GM23248 (cell line): ENCODE data around the gene MDH2. TPM values are rescaled to one million over a fixed set of nuclear protein-coding genes. Genes with fewer than 3 reads are reported as not detected.
"Not testable (repeated sequence)": the region's sequence is repeated elsewhere in the genome, so short reads cannot be mapped to it uniquely, and the experiment has no call there.

Source experiments
- DNase-seq: peaks from one replicate; pipeline ENCODE4 v3.0.0-alpha.2; 2015
- H2AFZ ChIP-seq: fragments of 200-600 bp; sonication (generic); 2 replicates; pipeline ENCODE4 v1.6.1; 2016; ENCODE audit warnings: antibody characterized with exemption
- H3F3A ChIP-seq: fragments of 200-600 bp; sonication (generic); 2 replicates; pipeline ENCODE4 v1.6.1; 2016; ENCODE audit warnings: mild to moderate bottlenecking, antibody characterized with exemption, mixed run types; ENCODE audit not compliant: insufficient read depth
- H3K27ac ChIP-seq: fragments of 200-600 bp; sonication (generic); 2 replicates; pipeline ENCODE4 v1.5.1; 2016; ENCODE audit warnings: mild to moderate bottlenecking
- H3K27me3 ChIP-seq: fragments of 200-600 bp; sonication (generic); replicated peaks from 2 replicates; pipeline ENCODE4 v1.6.1; 2016; ENCODE audit warnings: mild to moderate bottlenecking; ENCODE audit not compliant: insufficient read depth
- H3K36me3 ChIP-seq: fragments of 200-600 bp; sonication (generic); 2 replicates; pipeline ENCODE4 v1.6.1; 2016; ENCODE audit warnings: low read depth, mild to moderate bottlenecking
- H3K4me1 ChIP-seq: fragments of 200-600 bp; sonication (generic); 2 replicates; pipeline ENCODE4 v1.6.1; 2016; ENCODE audit warnings: mild to moderate bottlenecking; ENCODE audit not compliant: insufficient read depth
- H3K4me2 ChIP-seq: fragments of 200-600 bp; sonication (generic); one replicate; pipeline ENCODE4 v1.6.1; 2016; ENCODE audit warnings: mild to moderate bottlenecking; ENCODE audit not compliant: unreplicated experiment
- H3K4me3 ChIP-seq: fragments of 200-600 bp; sonication (generic); 2 replicates; pipeline ENCODE4 v1.5.1; 2016; ENCODE audit warnings: mild to moderate bottlenecking
- H3K79me2 ChIP-seq: fragments of 200-600 bp; sonication (generic); 2 replicates; pipeline ENCODE4 v1.6.1; 2016; ENCODE audit warnings: mild to moderate bottlenecking; ENCODE audit not compliant: insufficient read depth
- H3K9ac ChIP-seq: fragments of 200-600 bp; sonication (generic); 2 replicates; pipeline ENCODE4 v1.6.1; 2016; ENCODE audit warnings: mild to moderate bottlenecking
- H3K9me2 ChIP-seq: fragments of 200-600 bp; sonication (generic); 2 replicates; pipeline ENCODE4 v1.6.1; 2016; ENCODE audit warnings: mixed run types, mild to moderate bottlenecking, moderate library complexity; ENCODE audit not compliant: insufficient read depth
- H3K9me3 ChIP-seq: fragments of 200-600 bp; sonication (generic); one replicate; pipeline ENCODE4 v1.6.1; 2017; ENCODE audit warnings: low read depth
- H4K20me1 ChIP-seq: fragments of 200-600 bp; sonication (generic); 2 replicates; pipeline ENCODE4 v1.6.0; 2016; ENCODE audit not compliant: insufficient read depth
- EZH2 ChIP-seq: fragments of 200-600 bp; sonication (generic); IDR thresholded peaks from 2 replicates; pipeline ENCODE4 v1.6.1; 2018; ENCODE audit warnings: antibody characterized with exemption, mild to moderate bottlenecking; ENCODE audit not compliant: insufficient read depth, poor library complexity, severe bottlenecking
- EZH2phosphoT487 ChIP-seq: fragments of 200-600 bp; sonication (generic); IDR thresholded peaks from 2 replicates; pipeline ENCODE4 v1.6.1; 2018; ENCODE audit warnings: antibody characterized with exemption, moderate library complexity, mild to moderate bottlenecking, low read depth; ENCODE audit not compliant: insufficient read depth
- WGBS, 2 experiments: methylation state at CpG; one replicate each; pipeline ENCODE4 v1.1.6; 2015 to 2017; ENCODE audit warnings: low lambda C conversion rate in 2 of 2, low coverage in 1 of 2; ENCODE audit errors: missing lambda C conversion rate in 2 of 2; 5-methylcytosine and 5-hydroxymethylcytosine counted together
- in situ Hi-C: fragments of 300-500 bp; cut with MboI; formaldehyde crosslinking; loops from 2 replicates; pipeline ENCODE4 v1.15.0; 2020
- polyA plus RNA-seq: library from polyadenylated mRNA; unstranded; fragments of >200 nt; fragmentation: Nextera tagmentation; extraction: Ambion mirVana; gene quantifications from 2 replicates; pipeline ENCODE4 v1.2.1, GENCODE V29; 2016
- total RNA-seq: library from RNA; depleted of rRNA; stranded (reverse); fragments of >200 nt; shearing (Covaris generic); gene quantifications from 2 replicates; pipeline ENCODE4 v1.2.3, GENCODE V29; 2014

The MDH2 gene
- total and polyA plus RNA-seq, 2 experiments from 2014 or later: 72.4 to 250 TPM

GRCh38 chr7:76074306-76074971 lies 26.5 kb downstream of the MDH2 start:
- no peaks in the 10 kb centered on the region for H4K20me1 ChIP-seq
- H3K9ac ChIP-seq: no peak overlapping the region
- H3K9me2 ChIP-seq: no peaks in the 10 kb centered on the region
- no peaks in the 10 kb centered on the region for H3K27me3 ChIP-seq
- 95 to 96% methylated on average over 33 to 35 of the region's 35 CpGs for WGBS, 2 experiments
- H3K4me2 ChIP-seq: no peak overlapping the region
- no peak for TF ChIP-seq EZH2phosphoT487
- no peak for TF ChIP-seq EZH2
- in situ Hi-C loops: no loop called here
- H3K36me3 ChIP-seq: no peaks in the 10 kb centered on the region
- H3F3A ChIP-seq: peaks cover 11% of the 10 kb centered on the region; the same call in 1 of the 2 replicates
- no peak overlapping the region for H3K27ac ChIP-seq
- peaks cover 2% of the 10 kb centered on the region for H3K4me1 ChIP-seq
- H3K79me2 ChIP-seq: no peaks in the 10 kb centered on the region
- no peak overlapping the region for H3K4me3 ChIP-seq
- no peak overlapping the region for H2AFZ ChIP-seq
- H3K9me3 ChIP-seq: no peaks in the 10 kb centered on the region
- DNase-seq: no peak

GRCh38 chr7:76074972-76075370 lies 27.1 kb downstream of the MDH2 start:
- Histone ChIP-seq H3K9me2 (no peaks in the 10 kb centered on the region), H3K27ac (peak overlapping the region; percentile 33; the same call in 1 of the 2 replicates), H3K9me3 (no peaks in the 10 kb centered on the region), H3K27me3 (no peaks in the 10 kb centered on the region), H3K4me2 (no peak overlapping the region), H3K4me3 (no peak overlapping the region), H3K9ac (no peak overlapping the region), H3F3A (peaks cover 11% of the 10 kb centered on the region; the same call in 1 of the 2 replicates), H2AFZ (no peak overlapping the region), H3K4me1 (no peaks in the 10 kb centered on the region), H3K36me3 (no peaks in the 10 kb centered on the region), H3K79me2 (no peaks in the 10 kb centered on the region), H4K20me1 (no peaks in the 10 kb centered on the region)
- 75 to 84% methylated on average over 3 to 4 of the region's 4 CpGs for WGBS, 2 experiments
- in situ Hi-C loops: no loop called here
- DNase-seq: peak; percentile 50
- no peak for TF ChIP-seq EZH2phosphoT487
- no peak for TF ChIP-seq EZH2

GRCh38 chr7:76076995-76077394 lies 29.1 kb downstream of the MDH2 start:
- no peaks in the 10 kb centered on the region for H3K9me3 ChIP-seq
- no peak overlapping the region for H3K4me3 ChIP-seq
- H3F3A ChIP-seq: peaks cover 12% of the 10 kb centered on the region
- H3K9ac ChIP-seq: no peak overlapping the region
- TF ChIP-seq EZH2 (no peak), EZH2phosphoT487 (no peak)
- H3K79me2 ChIP-seq: no peaks in the 10 kb centered on the region
- in situ Hi-C loops: no loop called here
- no peak for DNase-seq
- no peak overlapping the region for H3K27ac ChIP-seq
- peaks cover 3% of the 10 kb centered on the region for H3K4me1 ChIP-seq
- H3K4me2 ChIP-seq: no peak overlapping the region
- H4K20me1 ChIP-seq: no peaks in the 10 kb centered on the region
- WGBS, 2 experiments: 67 to 71% methylated on average over 6 of the region's 6 CpGs
- no peaks in the 10 kb centered on the region for H3K27me3 ChIP-seq
- H3K36me3 ChIP-seq: no peaks in the 10 kb centered on the region
- no peaks in the 10 kb centered on the region for H3K9me2 ChIP-seq
- H2AFZ ChIP-seq: no peak overlapping the region

GRCh38 chr7:76077435-76077834 lies 29.5 kb downstream of the MDH2 start:
- Histone ChIP-seq H2AFZ (no peak overlapping the region), H3K4me1 (peaks cover 8% of the 10 kb centered on the region), H3K9ac (no peak overlapping the region), H4K20me1 (no peaks in the 10 kb centered on the region), H3F3A (peaks cover 16% of the 10 kb centered on the region), H3K9me3 (no peaks in the 10 kb centered on the region), H3K27ac (no peak overlapping the region), H3K79me2 (no peaks in the 10 kb centered on the region), H3K27me3 (no peaks in the 10 kb centered on the region), H3K4me3 (no peak overlapping the region), H3K9me2 (no peaks in the 10 kb centered on the region), H3K36me3 (no peaks in the 10 kb centered on the region), H3K4me2 (no peak overlapping the region)
- no peak for TF ChIP-seq EZH2
- TF ChIP-seq EZH2phosphoT487: no peak
- in situ Hi-C loops: no loop called here
- DNase-seq: no peak
- 52 to 57% methylated on average over 3 of the region's 3 CpGs for WGBS, 2 experiments

- DNase-seq: no peak
- Histone ChIP-seq H2AFZ (no peak overlapping the region), H3K4me3 (no peak overlapping the region), H4K20me1 (no peaks in the 10 kb centered on the region), H3K4me1 (peaks cover 16% of the 10 kb centered on the region), H3F3A (peaks cover 28% of the 10 kb centered on the region), H3K9me2 (no peaks in the 10 kb centered on the region), H3K36me3 (no peaks in the 10 kb centered on the region), H3K79me2 (no peaks in the 10 kb centered on the region), H3K27ac (no peak overlapping the region), H3K9ac (no peak overlapping the region), H3K27me3 (no peaks in the 10 kb centered on the region), H3K9me3 (no peaks in the 10 kb centered on the region), H3K4me2 (no peak overlapping the region)
- in situ Hi-C loops: no loop called here
- WGBS, 2 experiments: 89% methylated on average over 5 of the region's 5 CpGs
- no peak for TF ChIP-seq EZH2phosphoT487
- TF ChIP-seq EZH2: no peak
Measured at GRCh38 chr7:76080204-76080603, 32.3 kb downstream of the MDH2 start.

GRCh38 chr7:76084115-76084514 lies 36.2 kb downstream of the MDH2 start:
- H3K9me2 ChIP-seq, H3K9ac ChIP-seq, H3K4me3 ChIP-seq, H3K27ac ChIP-seq, H3K79me2 ChIP-seq, H3K9me3 ChIP-seq, H3K4me2 ChIP-seq, in situ Hi-C loops, DNase-seq, H4K20me1 ChIP-seq, H3K36me3 ChIP-seq, H2AFZ ChIP-seq, H3K27me3 ChIP-seq: not testable (repeated sequence)
- Histone ChIP-seq H3F3A (peaks cover 47% of the 10 kb centered on the region), H3K4me1 (peaks cover 41% of the 10 kb centered on the region)
- WGBS, 2 experiments: 57 to 60% methylated on average over 2 of the region's 2 CpGs
